ENCODE data around the gene SSBP4. TPM values are rescaled to one million over a fixed set of nuclear protein-coding genes. Genes with fewer than 3 reads are reported as not detected.
A peak's percentile ranks its signal among the peaks of the same experiment; 100 is the strongest.

The SSBP4 gene
- total RNA-seq, 1 experiment from 2014 or later, result 164 TPM

- no peak overlapping the region for H3K4me3 ChIP-seq (replicated peaks in 1 of 2; ENCODE audit: low read depth in 1 of 2, low read length in 2 of 2)
- ChIA-PET CTCF (no interaction called here), POLR2A (interaction anchor here (1.2 to 2.4 kb wide), 4 partner anchors 19 to 62 kb away, joined by 4 to 22 read pairs (median 16); partner anchors contain the start of genes LSM4 and SSBP4), RAD21 (ENCODE audit: low non-redundant PET in 1 of 2, low total read pairs in 2 of 2, uncharacterized antibody in 2 of 2, unreplicated experiment in 2 of 2) (no interaction called here)
- no peaks in the 10 kb centered on the region for H3K9me2 ChIP-seq (ENCODE audit: insufficient read depth)
- H3K9ac ChIP-seq (ENCODE audit: low read length), result 0 out of 2 replicates have a peak overlapping the region, but pooled peaks have one; percentile 17
- H3K4me1 ChIP-seq (ENCODE audit: control insufficient read depth in 1 of 2, insufficient read depth in 2 of 2, low read length in 2 of 2), result peaks cover 68 to 88% of the 10 kb centered on the region in 2 experiments
- peaks cover 16% of the 10 kb centered on the region for H3K79me2 ChIP-seq (ENCODE audit: insufficient read depth, low read length)
- H3K27ac ChIP-seq (ENCODE audit: low read depth, low read length), result 0 out of 2 replicates have a peak overlapping the region, but pooled peaks have one; percentile 82
- H3K9me3 ChIP-seq (ENCODE audit: control insufficient read depth in 1 of 2, insufficient read depth in 1 of 2, low read depth in 1 of 2, low read length in 2 of 2), result no peaks in the 10 kb centered on the region
- H4K20me1 ChIP-seq (ENCODE audit: insufficient read depth), result no peaks in the 10 kb centered on the region
- no peaks in the 10 kb centered on the region for H3K27me3 ChIP-seq (ENCODE audit: insufficient read depth, low read length)
- no peak for DNase-seq (ENCODE audit: low read depth, low spot score)
- H3K4me2 ChIP-seq (ENCODE audit: low read length), result peak overlapping the region; percentile 96
- intact Hi-C loops (cut with micrococcal nuclease), result no loop called here
- TF ChIP-seq SIN3A (IDR thresholded peaks at IDR 0.05; ENCODE audit: low read depth), result no peak
- TF ChIP-seq SRF (IDR thresholded peaks at IDR 0.05; ENCODE audit: low read depth), result no peak
- TF ChIP-seq SP1 (IDR thresholded peaks at IDR 0.05; ENCODE audit: low read depth), result no peak
- no peak for TF ChIP-seq CBX3 (IDR thresholded peaks at IDR 0.05; ENCODE audit: low read depth)
- no peak for TF ChIP-seq MAX (IDR thresholded peaks at IDR 0.05)
- TF ChIP-seq EGR1 (IDR thresholded peaks at IDR 0.05; ENCODE audit: low read depth), result no peak
- TF ChIP-seq ZNF274 (IDR thresholded peaks at IDR 0.05; ENCODE audit: low read depth, low read length), result no peak
- no peak for TF ChIP-seq TCF7L2 (IDR thresholded peaks at IDR 0.05; ENCODE audit: borderline replicate concordance, extremely low read depth, insufficient read depth, insufficient read length)
- TF ChIP-seq, protein P1, sequence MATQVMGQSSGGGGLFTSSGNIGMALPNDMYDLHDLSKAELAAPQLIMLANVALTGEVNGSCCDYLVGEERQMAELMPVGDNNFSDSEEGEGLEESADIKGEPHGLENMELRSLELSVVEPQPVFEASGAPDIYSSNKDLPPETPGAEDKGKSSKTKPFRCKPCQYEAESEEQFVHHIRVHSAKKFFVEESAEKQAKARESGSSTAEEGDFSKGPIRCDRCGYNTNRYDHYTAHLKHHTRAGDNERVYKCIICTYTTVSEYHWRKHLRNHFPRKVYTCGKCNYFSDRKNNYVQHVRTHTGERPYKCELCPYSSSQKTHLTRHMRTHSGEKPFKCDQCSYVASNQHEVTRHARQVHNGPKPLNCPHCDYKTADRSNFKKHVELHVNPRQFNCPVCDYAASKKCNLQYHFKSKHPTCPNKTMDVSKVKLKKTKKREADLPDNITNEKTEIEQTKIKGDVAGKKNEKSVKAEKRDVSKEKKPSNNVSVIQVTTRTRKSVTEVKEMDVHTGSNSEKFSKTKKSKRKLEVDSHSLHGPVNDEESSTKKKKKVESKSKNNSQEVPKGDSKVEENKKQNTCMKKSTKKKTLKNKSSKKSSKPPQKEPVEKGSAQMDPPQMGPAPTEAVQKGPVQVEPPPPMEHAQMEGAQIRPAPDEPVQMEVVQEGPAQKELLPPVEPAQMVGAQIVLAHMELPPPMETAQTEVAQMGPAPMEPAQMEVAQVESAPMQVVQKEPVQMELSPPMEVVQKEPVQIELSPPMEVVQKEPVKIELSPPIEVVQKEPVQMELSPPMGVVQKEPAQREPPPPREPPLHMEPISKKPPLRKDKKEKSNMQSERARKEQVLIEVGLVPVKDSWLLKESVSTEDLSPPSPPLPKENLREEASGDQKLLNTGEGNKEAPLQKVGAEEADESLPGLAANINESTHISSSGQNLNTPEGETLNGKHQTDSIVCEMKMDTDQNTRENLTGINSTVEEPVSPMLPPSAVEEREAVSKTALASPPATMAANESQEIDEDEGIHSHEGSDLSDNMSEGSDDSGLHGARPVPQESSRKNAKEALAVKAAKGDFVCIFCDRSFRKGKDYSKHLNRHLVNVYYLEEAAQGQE (IDR thresholded peaks at IDR 0.05; ENCODE audit: low read depth), result no peak
- no peak for TF ChIP-seq FOSL1 (IDR thresholded peaks at IDR 0.05; ENCODE audit: low read depth)
- no peak for TF ChIP-seq JUND (IDR thresholded peaks at IDR 0.05)
- TF ChIP-seq YY1 (IDR thresholded peaks at IDR 0.05; ENCODE audit: extremely low read depth, insufficient replicate concordance, low read depth, low read length), result no peak
- TF ChIP-seq CEBPB (IDR thresholded peaks at IDR 0.05; ENCODE audit: low read depth), result no peak
- TF ChIP-seq ZFX (IDR thresholded peaks at IDR 0.05), result no peak
- no peak for TF ChIP-seq EZH2phosphoT487 (IDR thresholded peaks at IDR 0.05; ENCODE audit: borderline replicate concordance)
- TF ChIP-seq POLR2A (IDR thresholded peaks at IDR 0.05; ENCODE audit: borderline replicate concordance, extremely low read depth, insufficient read depth, insufficient read length), result no peak
- no peak overlapping the region for H2AFZ ChIP-seq (ENCODE audit: low read depth, low read length, poor library complexity, severe bottlenecking)
- ATAC-seq, result no peak
- H3K36me3 ChIP-seq (ENCODE audit: control insufficient read depth in 1 of 2, insufficient read depth in 2 of 2, low read length in 2 of 2), result peaks cover 0 to 6% of the 10 kb centered on the region in 2 experiments; a peak in 2 of 4 replicates
- BruUV-seq (replicated peaks), result no TSS peak
Measured at GRCh38 chr19:18384775-18385174, 34.4 kb upstream of the SSBP4 start.

Measured in HCT116 (cell line).